ENCODE data around the gene DGUOK. TPM values are rescaled to one million over a fixed set of nuclear protein-coding genes. Genes with fewer than 3 reads are reported as not detected.

The DGUOK gene
- total RNA-seq, 2 experiments from 2014 or later = 112 to 115 TPM

GRCh38 chr2:73944714-73945113 is 18.0 kb downstream of the DGUOK start:
- CTCF ChIA-PET = interaction anchor here (0.7 to 1.1 kb wide), 3 partner anchors 14 to 37 kb away, joined by 3 to 4 read pairs (median 3); no protein-coding TSS in a partner anchor
- peaks cover 87% of the 10 kb centered on the region for H3K4me1 Mint-ChIP-seq (ENCODE audit: low read depth)
- H3K36me3 Mint-ChIP-seq (ENCODE audit: low read depth) = peaks cover 46% of the 10 kb centered on the region
- H3K9me3 Mint-ChIP-seq = no peaks in the 10 kb centered on the region
- intact Hi-C loops (cut with micrococcal nuclease) = no loop called here
- H3K4me3 Mint-ChIP-seq = no peak overlapping the region
- H3K27ac Mint-ChIP-seq = peak overlapping the region; percentile 17
- DNase-seq = peak; percentile 36
- no peaks in the 10 kb centered on the region for H3K27me3 Mint-ChIP-seq (ENCODE audit: low read depth)

- Mint-ChIP-seq H3K4me3 (no peak overlapping the region), H3K9me3 (no peaks in the 10 kb centered on the region), H3K27ac (no peak overlapping the region), H3K4me1 (ENCODE audit: low read depth) (peaks cover 85% of the 10 kb centered on the region), H3K27me3 (ENCODE audit: low read depth) (no peaks in the 10 kb centered on the region), H3K36me3 (ENCODE audit: low read depth) (peaks cover 44% of the 10 kb centered on the region)
- intact Hi-C loops (cut with micrococcal nuclease) = no loop called here
- no peak for DNase-seq
- CTCF ChIA-PET = interaction anchor here (0.6 kb wide), 1 partner anchor 21 kb away, joined by 3 read pairs; no protein-coding TSS in a partner anchor
Measured at GRCh38 chr2:73946215-73946614, 19.5 kb downstream of the DGUOK start.

DNA sequence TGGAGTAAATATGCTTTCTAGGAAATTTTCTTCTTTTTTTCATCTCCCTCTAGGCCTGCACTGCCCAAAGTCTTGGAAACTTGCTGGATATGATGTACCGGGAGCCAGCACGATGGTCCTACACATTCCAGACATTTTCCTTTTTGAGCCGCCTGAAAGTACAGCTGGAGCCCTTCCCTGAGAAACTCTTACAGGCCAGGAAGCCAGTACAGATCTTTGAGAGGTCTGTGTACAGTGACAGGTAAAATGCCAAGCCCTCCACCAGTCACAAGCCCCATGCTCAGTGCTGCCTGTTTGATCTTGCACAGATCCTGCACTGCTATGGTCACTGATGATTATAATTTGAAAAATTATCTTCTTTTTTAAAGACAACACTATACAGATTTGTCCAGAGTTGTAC is 20.0 kb downstream of the DGUOK start:
- Mint-ChIP-seq H3K4me1 (ENCODE audit: low read depth) (peaks cover 87% of the 10 kb centered on the region), H3K36me3 (ENCODE audit: low read depth) (peaks cover 49% of the 10 kb centered on the region), H3K27ac (no peak overlapping the region), H3K9me3 (no peaks in the 10 kb centered on the region), H3K4me3 (no peak overlapping the region), H3K27me3 (ENCODE audit: low read depth) (no peaks in the 10 kb centered on the region)
- intact Hi-C loops (cut with micrococcal nuclease) = no loop called here
- no peak for DNase-seq
- CTCF ChIA-PET = no interaction called here

- H3K4me3 Mint-ChIP-seq = no peak overlapping the region
- CTCF ChIA-PET = no interaction called here
- no peaks in the 10 kb centered on the region for H3K9me3 Mint-ChIP-seq
- no peak overlapping the region for H3K27ac Mint-ChIP-seq
- H3K36me3 Mint-ChIP-seq (ENCODE audit: low read depth) = peaks cover 56% of the 10 kb centered on the region
- intact Hi-C loops (cut with micrococcal nuclease) = no loop called here
- no peaks in the 10 kb centered on the region for H3K27me3 Mint-ChIP-seq (ENCODE audit: low read depth)
- H3K4me1 Mint-ChIP-seq (ENCODE audit: low read depth) = peaks cover 90% of the 10 kb centered on the region
- DNase-seq = no peak
Measured at GRCh38 chr2:73947412-73948018, 20.8 kb downstream of the DGUOK start.

DNA sequence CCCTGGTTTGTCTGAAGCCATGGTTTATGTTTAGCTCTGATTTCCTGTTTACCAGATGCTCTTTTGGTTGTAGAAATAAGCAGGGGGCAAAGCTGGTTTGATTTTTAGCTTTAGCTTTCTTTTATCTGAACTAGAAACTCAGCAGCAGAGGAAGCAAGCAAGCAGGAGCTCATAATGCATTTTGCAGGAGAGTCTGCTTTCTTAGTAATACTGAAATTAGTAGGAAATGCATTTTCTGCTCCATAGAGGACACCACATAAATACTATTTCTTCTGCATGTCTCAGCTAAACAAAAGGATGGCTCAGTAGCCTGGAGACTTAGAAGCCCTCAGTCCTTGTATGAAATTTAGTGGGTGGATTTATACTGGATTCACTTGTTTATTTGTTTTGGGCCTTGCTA is 23.1 kb downstream of the DGUOK start:
- Mint-ChIP-seq H3K4me1 (ENCODE audit: low read depth) (peaks cover 74% of the 10 kb centered on the region), H3K9me3 (no peaks in the 10 kb centered on the region), H3K27me3 (ENCODE audit: low read depth) (no peaks in the 10 kb centered on the region), H3K27ac (no peak overlapping the region), H3K36me3 (ENCODE audit: low read depth) (peaks cover 55% of the 10 kb centered on the region), H3K4me3 (no peak overlapping the region)
- DNase-seq = no peak
- CTCF ChIA-PET = interaction anchor here (0.6 to 1.2 kb wide), 4 partner anchors 13 to 126 kb away, joined by 3 read pairs; no protein-coding TSS in a partner anchor
- intact Hi-C loops (cut with micrococcal nuclease) = no loop called here

DNA sequence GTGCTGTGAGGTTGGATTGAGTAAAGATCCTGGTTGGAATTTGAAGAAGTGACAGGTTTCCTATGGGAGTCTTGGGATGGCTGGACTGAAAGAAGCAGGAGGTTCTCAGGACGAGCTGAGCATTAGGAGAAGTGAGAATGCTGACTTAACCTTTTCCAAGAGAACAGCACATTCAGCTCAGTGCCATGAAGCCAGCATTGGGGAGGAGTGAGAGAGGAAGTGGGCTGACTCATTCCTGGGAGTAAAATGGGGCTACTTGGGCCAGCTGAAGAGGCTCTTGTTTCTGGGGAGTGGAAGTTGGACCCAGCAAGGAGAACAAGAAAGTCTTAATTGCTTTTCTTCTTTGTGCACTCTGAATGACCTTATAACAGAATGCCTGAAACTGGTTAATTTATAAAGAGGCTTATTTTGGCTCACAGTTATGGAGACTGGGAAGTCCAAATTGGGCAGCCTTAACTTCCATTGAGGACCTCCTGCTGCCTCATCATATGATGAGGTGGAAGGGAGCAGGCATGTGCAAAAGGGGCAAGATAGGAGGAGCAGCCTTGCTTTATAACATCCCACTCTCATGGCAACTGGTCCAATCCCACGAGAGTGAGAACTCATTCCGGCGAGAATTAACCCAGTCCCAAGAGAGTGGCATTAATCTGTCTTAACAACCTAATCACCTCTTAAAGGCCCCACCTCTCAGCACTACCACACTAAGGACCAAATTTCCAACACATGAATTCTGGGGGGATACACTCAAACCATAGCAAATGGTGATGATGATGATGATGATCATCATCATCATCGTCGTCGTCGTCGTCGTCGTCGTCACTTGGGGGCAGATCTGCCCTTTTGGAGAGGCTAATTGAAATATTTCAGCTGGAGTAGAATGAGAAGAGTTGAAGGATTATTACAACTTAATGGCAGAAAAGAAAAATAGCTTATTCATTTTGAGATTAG is 26.1 kb downstream of the DGUOK start:
- Mint-ChIP-seq H3K27me3 (ENCODE audit: low read depth) (no peaks in the 10 kb centered on the region), H3K9me3 (no peaks in the 10 kb centered on the region), H3K27ac (no peak overlapping the region), H3K36me3 (ENCODE audit: low read depth) (peaks cover 54% of the 10 kb centered on the region), H3K4me1 (ENCODE audit: low read depth) (peaks cover 56% of the 10 kb centered on the region), H3K4me3 (no peak overlapping the region)
- CTCF ChIA-PET = no interaction called here
- intact Hi-C loops (cut with micrococcal nuclease) = no loop called here
- DNase-seq = no peak

- H3K27ac Mint-ChIP-seq = no peak overlapping the region
- no peak for DNase-seq
- H3K9me3 Mint-ChIP-seq = no peaks in the 10 kb centered on the region
- peaks cover 33% of the 10 kb centered on the region for H3K4me1 Mint-ChIP-seq (ENCODE audit: low read depth)
- CTCF ChIA-PET = no interaction called here
- H3K36me3 Mint-ChIP-seq (ENCODE audit: low read depth) = peaks cover 61% of the 10 kb centered on the region
- H3K27me3 Mint-ChIP-seq (ENCODE audit: low read depth) = no peaks in the 10 kb centered on the region
- no peak overlapping the region for H3K4me3 Mint-ChIP-seq
- intact Hi-C loops (cut with micrococcal nuclease) = no loop called here
Measured at GRCh38 chr2:73956218-73956865, 29.7 kb downstream of the DGUOK start.

DNA sequence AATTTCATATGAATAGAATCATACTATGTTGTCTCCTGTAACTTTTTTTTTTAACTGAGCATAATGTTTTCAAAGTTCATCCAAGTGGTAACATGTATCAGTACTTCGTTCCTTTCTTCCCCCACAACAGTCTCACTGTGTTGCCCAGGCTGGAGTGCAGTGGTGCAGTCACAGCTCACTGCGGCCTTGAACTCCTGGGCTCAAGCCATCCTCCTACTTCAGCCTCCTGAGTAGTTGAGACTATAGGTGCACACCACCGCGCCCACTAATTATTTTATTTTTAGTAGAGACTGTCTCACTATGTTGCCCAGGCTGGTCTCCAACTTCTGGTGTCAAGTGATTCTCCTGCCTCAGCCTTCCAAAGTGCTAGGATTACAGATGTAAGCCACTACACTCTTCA is 34.6 kb downstream of the DGUOK start:
- CTCF ChIA-PET = no interaction called here
- Mint-ChIP-seq H3K36me3 (ENCODE audit: low read depth) (peaks cover 35% of the 10 kb centered on the region), H3K27ac (no peak overlapping the region), H3K4me1 (ENCODE audit: low read depth) (peaks cover 43% of the 10 kb centered on the region), H3K4me3 (no peak overlapping the region), H3K27me3 (ENCODE audit: low read depth) (no peaks in the 10 kb centered on the region), H3K9me3 (peaks cover 8% of the 10 kb centered on the region)
- intact Hi-C loops (cut with micrococcal nuclease) = no loop called here
- DNase-seq = no peak

- H3K36me3 Mint-ChIP-seq (ENCODE audit: low read depth) = peaks cover 29% of the 10 kb centered on the region
- no peak for DNase-seq
- H3K9me3 Mint-ChIP-seq = peaks cover 8% of the 10 kb centered on the region
- H3K4me3 Mint-ChIP-seq = no peak overlapping the region
- intact Hi-C loops (cut with micrococcal nuclease) = no loop called here
- CTCF ChIA-PET = no interaction called here
- no peaks in the 10 kb centered on the region for H3K27me3 Mint-ChIP-seq (ENCODE audit: low read depth)
- peaks cover 42% of the 10 kb centered on the region for H3K4me1 Mint-ChIP-seq (ENCODE audit: low read depth)
- no peak overlapping the region for H3K27ac Mint-ChIP-seq
Measured at GRCh38 chr2:73961823-73962615, 35.3 kb downstream of the DGUOK start.

DNA sequence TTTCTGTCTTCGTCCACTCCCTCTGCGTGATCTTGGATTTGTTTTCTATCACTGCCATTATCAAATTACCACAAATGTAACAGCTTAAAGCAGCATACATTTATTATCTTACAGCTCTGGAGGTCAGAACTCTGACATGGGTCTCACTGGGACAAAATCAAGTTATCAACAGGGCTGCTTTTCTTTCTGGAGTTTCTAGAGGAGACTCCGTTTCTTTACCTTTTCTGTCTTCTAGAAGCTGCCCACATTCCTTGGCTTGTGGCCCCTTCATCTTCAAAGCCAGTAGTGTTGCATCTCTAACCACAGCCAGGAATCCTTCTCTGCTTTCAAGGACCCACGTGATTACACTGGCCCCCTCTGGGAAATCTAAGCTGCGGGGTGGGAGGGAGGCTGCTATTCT is 36.1 kb downstream of the DGUOK start:
- CTCF ChIA-PET = interaction anchor here (0.9 kb wide), 1 partner anchor 25 kb away, joined by 3 read pairs; no protein-coding TSS in a partner anchor
- Mint-ChIP-seq H3K27me3 (ENCODE audit: low read depth) (no peaks in the 10 kb centered on the region), H3K27ac (no peak overlapping the region), H3K9me3 (peaks cover 8% of the 10 kb centered on the region), H3K36me3 (ENCODE audit: low read depth) (peaks cover 27% of the 10 kb centered on the region), H3K4me1 (ENCODE audit: low read depth) (peaks cover 38% of the 10 kb centered on the region), H3K4me3 (no peak overlapping the region)
- intact Hi-C loops (cut with micrococcal nuclease) = loop anchor here (1.0 kb wide), 4 partner anchors 9 to 39 kb away; no protein-coding TSS in a partner anchor
- DNase-seq = no peak

- CTCF ChIA-PET = interaction anchor here (0.9 kb wide), 1 partner anchor 24 kb away, joined by 3 read pairs; no protein-coding TSS in a partner anchor
- peak; percentile 70 for DNase-seq
Measured at GRCh38 chr2:73963385-73964120, 36.9 kb downstream of the DGUOK start.

More at GRCh38 chr2:73963385-73964120, 36.9 kb downstream of the DGUOK start:
- Mint-ChIP-seq H3K9me3 (peaks cover 8% of the 10 kb centered on the region), H3K4me1 (ENCODE audit: low read depth) (peaks cover 39% of the 10 kb centered on the region), H3K27me3 (ENCODE audit: low read depth) (no peaks in the 10 kb centered on the region), H3K4me3 (peak overlapping the region; percentile 38), H3K36me3 (ENCODE audit: low read depth) (peaks cover 20% of the 10 kb centered on the region), H3K27ac (peak overlapping the region; percentile 69)
- intact Hi-C loops (cut with micrococcal nuclease) = loop anchor here (1.0 kb wide), 5 partner anchors 8 to 38 kb away; no protein-coding TSS in a partner anchor
